Adrenal gland (tissue), 5 donors: ENCODE data around the gene U2AF1L4.

Experiments
- POLR2A ChIP-seq, 2 donors: fragments of 450-650 bp; IDR thresholded peaks; one replicate each; pipeline ENCODE4 v1.6.1; 2017; ENCODE audit warnings: antibody characterized with exemption in 2 of 2, mild to moderate bottlenecking in 2 of 2, moderate library complexity in 1 of 2
- TF ChIP-seq, protein P1 (sequence below), 6 experiments: fragments of 450-650 bp in 4 of 6; fragments of 200-600 bp in 2 of 6; sonication (generic) in 1 of 6; IDR thresholded peaks; 1 replicate in 5 of 6; 2 replicates in 1 of 6; pipeline versions ENCODE4 v1.5.1 to v1.8.0; 2016 to 2021; ENCODE audit warnings: antibody characterized with exemption in 6 of 6, mild to moderate bottlenecking in 2 of 6, moderate library complexity in 1 of 6
- donor health status: DM: no; HTN: no; CAD: no.

DNA sequence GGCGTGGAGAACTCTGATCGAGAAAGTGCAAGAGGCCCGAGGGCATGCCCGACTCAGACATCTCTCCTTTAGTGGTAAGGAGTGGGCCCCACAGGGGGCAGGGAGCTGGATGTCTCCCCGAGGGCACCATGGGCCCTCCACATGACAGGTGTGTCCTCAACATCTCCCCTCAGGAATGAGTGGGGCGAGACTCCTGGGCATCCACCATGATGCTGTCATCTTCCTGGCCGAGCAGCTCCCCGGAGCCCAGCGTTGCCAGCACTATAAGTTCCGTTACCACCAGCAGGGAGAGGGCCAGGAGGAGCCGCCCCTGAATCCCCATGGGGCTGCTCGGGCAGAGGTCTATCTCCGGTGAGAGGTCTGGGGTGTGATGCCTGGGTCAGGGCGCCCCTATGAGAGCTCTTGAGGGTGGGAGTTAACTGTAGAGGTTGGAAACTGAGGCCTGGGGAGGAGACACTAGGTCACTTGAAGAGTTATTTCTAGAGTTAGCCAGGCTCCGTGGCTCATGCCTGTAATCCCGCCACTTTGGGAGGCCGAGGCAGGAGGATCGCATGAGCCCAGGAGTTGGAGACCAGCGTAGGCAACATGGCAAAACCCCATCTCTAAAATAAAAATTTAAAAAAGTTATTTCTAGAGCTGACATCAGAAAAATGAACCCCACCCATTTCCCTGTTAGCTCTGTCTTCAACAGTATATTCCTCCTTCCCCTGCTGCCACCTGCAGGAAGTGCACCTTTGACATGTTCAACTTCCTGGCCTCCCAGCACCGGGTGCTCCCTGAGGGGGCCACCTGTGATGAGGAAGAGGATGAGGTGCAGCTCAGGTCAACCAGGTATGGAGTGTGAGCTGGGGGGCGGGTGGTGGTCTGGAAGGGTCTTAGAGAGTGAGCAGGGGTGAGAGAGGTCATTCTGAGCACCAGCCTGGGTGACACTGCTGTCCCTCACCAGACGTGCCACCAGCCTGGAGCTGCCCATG lies 8.0 kb downstream of the U2AF1L4 start:
- no peak for TF ChIP-seq POLR2A (IDR thresholded peaks at IDR 0.05)
- TF ChIP-seq, protein P1, sequence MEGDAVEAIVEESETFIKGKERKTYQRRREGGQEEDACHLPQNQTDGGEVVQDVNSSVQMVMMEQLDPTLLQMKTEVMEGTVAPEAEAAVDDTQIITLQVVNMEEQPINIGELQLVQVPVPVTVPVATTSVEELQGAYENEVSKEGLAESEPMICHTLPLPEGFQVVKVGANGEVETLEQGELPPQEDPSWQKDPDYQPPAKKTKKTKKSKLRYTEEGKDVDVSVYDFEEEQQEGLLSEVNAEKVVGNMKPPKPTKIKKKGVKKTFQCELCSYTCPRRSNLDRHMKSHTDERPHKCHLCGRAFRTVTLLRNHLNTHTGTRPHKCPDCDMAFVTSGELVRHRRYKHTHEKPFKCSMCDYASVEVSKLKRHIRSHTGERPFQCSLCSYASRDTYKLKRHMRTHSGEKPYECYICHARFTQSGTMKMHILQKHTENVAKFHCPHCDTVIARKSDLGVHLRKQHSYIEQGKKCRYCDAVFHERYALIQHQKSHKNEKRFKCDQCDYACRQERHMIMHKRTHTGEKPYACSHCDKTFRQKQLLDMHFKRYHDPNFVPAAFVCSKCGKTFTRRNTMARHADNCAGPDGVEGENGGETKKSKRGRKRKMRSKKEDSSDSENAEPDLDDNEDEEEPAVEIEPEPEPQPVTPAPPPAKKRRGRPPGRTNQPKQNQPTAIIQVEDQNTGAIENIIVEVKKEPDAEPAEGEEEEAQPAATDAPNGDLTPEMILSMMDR (IDR thresholded peaks at IDR 0.05): peak in 1 of 6 experiments; percentile 12
